ENCODE results near the gene KDM7A. TPM values are rescaled to one million over a fixed set of nuclear protein-coding genes. Genes with fewer than 3 reads are reported as not detected.
A peak's percentile ranks its signal among the peaks of the same experiment; 100 is the strongest.

KDM7A gene
- total and polyA plus RNA-seq, 9 of the 15 experiments (the other 6 are each of a cell fraction or from before 2014, with no cell fraction given) = 0.90 to 8.4 (median 7.0) TPM

GRCh38 chr7:140223515-140224221 is 46.9 kb upstream of the KDM7A start (continued):
- peak in 1 of 2 experiments; percentile 68; a peak in 2 of 4 replicates for TF ChIP-seq KDM1A (IDR thresholded peaks at IDR 0.05)
- TF ChIP-seq TEAD1 (CRISPR knock-in tag; IDR thresholded peaks at IDR 0.05) = peak in 1 of 2 experiments; percentile 25; a peak in 1 of 4 replicates
- no peak for TF ChIP-seq TFAM (CRISPR knock-in tag; conservative IDR thresholded peaks at IDR 0.05)
- TF ChIP-seq NCOA1 (IDR thresholded peaks at IDR 0.05; ENCODE audit: low read depth) = peak; percentile 62; the same call in 1 of the 2 replicates
- TF ChIP-seq GTF3C2 (IDR thresholded peaks at IDR 0.05; ENCODE audit: borderline replicate concordance, extremely low read depth, insufficient read length) = no peak
- TF ChIP-seq ZNF609 (CRISPR knock-in tag; IDR thresholded peaks at IDR 0.05; ENCODE audit: borderline replicate concordance) = no peak
- TF ChIP-seq DPF2 (IDR thresholded peaks at IDR 0.05) = peak; percentile 92
- TF ChIP-seq MNT (conservative IDR thresholded peaks at IDR 0.05) = no peak
- no peak; the same call in 1 of the 2 replicates for TF ChIP-seq PHF8 (IDR thresholded peaks at IDR 0.05; ENCODE audit: borderline replicate concordance, low read length)
- TF ChIP-seq TRIM24 (IDR thresholded peaks at IDR 0.05) = peak; percentile 91 to 94
- peak; percentile 91 for TF ChIP-seq CBFA2T3 (IDR thresholded peaks at IDR 0.05)
- TF ChIP-seq ZBTB2 (IDR thresholded peaks at IDR 0.05) = 0 out of 2 replicates have a peak, but pooled peaks have one; percentile 18
- no peak for TF ChIP-seq ELF1 (tag; IDR thresholded peaks at IDR 0.05)
- TF ChIP-seq XRCC4 (IDR thresholded peaks at IDR 0.05; ENCODE audit: extremely low read depth, insufficient read depth, insufficient read length) = no peak
- TF ChIP-seq CBX5 (IDR thresholded peaks at IDR 0.05; ENCODE audit: borderline replicate concordance, low read depth) = peak; percentile 47; the same call in 1 of the 2 replicates

Data from K562 (cell line).